NCI-H226 (cell line): Measurements from ENCODE around the gene VIPR2.
"Not testable (repeated sequence)": the region's sequence is repeated elsewhere in the genome, so short reads cannot be mapped to it uniquely, and the experiment has no call there.

Source experiments
- DNase-seq: peaks from one replicate; pipeline ENCODE4 v3.0.0-alpha.2; 2015

VIPR2 gene

GRCh38 chr7:159088016-159088865 lies 56.4 kb downstream of the VIPR2 start:
- DNase-seq = no peak

- no peak for DNase-seq
These were observed 58.3 kb downstream of the VIPR2 start for GRCh38 chr7:159086301-159086925.

- DNase-seq = no peak
These were observed 60.4 kb downstream of the VIPR2 start for GRCh38 chr7:159084069-159084801.

GRCh38 chr7:159083698-159084068 lies 61.0 kb downstream of the VIPR2 start:
- DNase-seq = no peak

GRCh38 chr7:159083001-159083697 lies 61.5 kb downstream of the VIPR2 start:
- no peak for DNase-seq

GRCh38 chr7:159082075-159082474 lies 62.6 kb downstream of the VIPR2 start:
- not testable (repeated sequence) for DNase-seq

- DNase-seq = no peak
These were observed 65.8 kb downstream of the VIPR2 start for GRCh38 chr7:159078911-159079270.

GRCh38 chr7:159078193-159078910 lies 66.3 kb downstream of the VIPR2 start:
- DNase-seq = no peak

GRCh38 chr7:159076333-159076732 lies 68.3 kb downstream of the VIPR2 start:
- no peak for DNase-seq

GRCh38 chr7:159075563-159076238 lies 69.0 kb downstream of the VIPR2 start:
- DNase-seq = no peak

GRCh38 chr7:159071260-159071659 lies 73.4 kb downstream of the VIPR2 start:
- no peak for DNase-seq

GRCh38 chr7:159070431-159071148 lies 74.1 kb downstream of the VIPR2 start:
- no peak for DNase-seq

- no peak for DNase-seq
These were observed 75.7 kb downstream of the VIPR2 start for GRCh38 chr7:159068893-159069448.

GRCh38 chr7:159068488-159068811 lies 76.2 kb downstream of the VIPR2 start:
- no peak for DNase-seq

GRCh38 chr7:159067576-159068487 lies 76.8 kb downstream of the VIPR2 start:
- DNase-seq = no peak

GRCh38 chr7:159066816-159067575 lies 77.7 kb downstream of the VIPR2 start:
- DNase-seq = no peak

GRCh38 chr7:159065852-159066480 lies 78.7 kb downstream of the VIPR2 start:
- no peak for DNase-seq

- DNase-seq = no peak
These were observed 79.7 kb downstream of the VIPR2 start for GRCh38 chr7:159064816-159065510.
